Measurements from ENCODE around the gene PSPH.

PSPH gene

GRCh38 chr7:56009695-56010094 lies 41.5 kb downstream of the PSPH start:
- DNase-seq: no peak
- H3K36me3 Mint-ChIP-seq (ENCODE audit: low read depth): peaks cover 34% of the 10 kb centered on the region
- H3K4me1 Mint-ChIP-seq: peaks cover 31% of the 10 kb centered on the region
- H3K4me3 Mint-ChIP-seq: no peak overlapping the region
- peaks cover 2% of the 10 kb centered on the region for H3K27me3 Mint-ChIP-seq (ENCODE audit: low read depth, poor library complexity)
- H3K9me3 Mint-ChIP-seq: no peaks in the 10 kb centered on the region
- H3K27ac Mint-ChIP-seq: no peak overlapping the region
- no peak for TF ChIP-seq CTCF (IDR thresholded peaks at IDR 0.05)

GRCh38 chr7:56007891-56008290 lies 43.4 kb downstream of the PSPH start:
- no peak for TF ChIP-seq CTCF (IDR thresholded peaks at IDR 0.05)
- no peaks in the 10 kb centered on the region for H3K9me3 Mint-ChIP-seq
- no peak overlapping the region for H3K4me3 Mint-ChIP-seq
- no peak for DNase-seq
- H3K27ac Mint-ChIP-seq: peak overlapping the region; percentile 92
- peaks cover 21% of the 10 kb centered on the region for H3K36me3 Mint-ChIP-seq (ENCODE audit: low read depth)
- peaks cover 31% of the 10 kb centered on the region for H3K4me1 Mint-ChIP-seq
- H3K27me3 Mint-ChIP-seq (ENCODE audit: low read depth, poor library complexity): peaks cover 2% of the 10 kb centered on the region

- peaks cover 19% of the 10 kb centered on the region for H3K36me3 Mint-ChIP-seq (ENCODE audit: low read depth)
- no peaks in the 10 kb centered on the region for H3K9me3 Mint-ChIP-seq
- H3K27ac Mint-ChIP-seq: peak overlapping the region; percentile 90
- H3K27me3 Mint-ChIP-seq (ENCODE audit: low read depth, poor library complexity): peaks cover 2% of the 10 kb centered on the region
- peak overlapping the region; percentile 50 for H3K4me3 Mint-ChIP-seq
- no peak for TF ChIP-seq CTCF (IDR thresholded peaks at IDR 0.05)
- DNase-seq: peak; percentile 44
- peaks cover 31% of the 10 kb centered on the region for H3K4me1 Mint-ChIP-seq
Measured at GRCh38 chr7:56007167-56007652, 44.0 kb downstream of the PSPH start.

GRCh38 chr7:56003749-56004148 lies 47.5 kb downstream of the PSPH start:
- no peaks in the 10 kb centered on the region for H3K27me3 Mint-ChIP-seq (ENCODE audit: low read depth, poor library complexity)
- H3K36me3 Mint-ChIP-seq (ENCODE audit: low read depth): peaks cover 13% of the 10 kb centered on the region
- H3K4me3 Mint-ChIP-seq: no peak overlapping the region
- TF ChIP-seq CTCF (IDR thresholded peaks at IDR 0.05): no peak
- no peaks in the 10 kb centered on the region for H3K9me3 Mint-ChIP-seq
- H3K27ac Mint-ChIP-seq: no peak overlapping the region
- DNase-seq: no peak
- H3K4me1 Mint-ChIP-seq: peaks cover 32% of the 10 kb centered on the region

GRCh38 chr7:55996856-55997500 lies 54.3 kb downstream of the PSPH start:
- no peak for TF ChIP-seq CTCF (IDR thresholded peaks at IDR 0.05)
- DNase-seq: no peak
- Mint-ChIP-seq H3K4me3 (no peak overlapping the region), H3K36me3 (ENCODE audit: low read depth) (peaks cover 58% of the 10 kb centered on the region), H3K9me3 (no peaks in the 10 kb centered on the region), H3K27me3 (ENCODE audit: low read depth, poor library complexity) (no peaks in the 10 kb centered on the region), H3K27ac (no peak overlapping the region), H3K4me1 (peaks cover 5% of the 10 kb centered on the region)

GRCh38 chr7:55992346-55992745 lies 58.9 kb downstream of the PSPH start:
- TF ChIP-seq CTCF (IDR thresholded peaks at IDR 0.05): no peak
- no peak for DNase-seq
- Mint-ChIP-seq H3K4me1 (no peaks in the 10 kb centered on the region), H3K27me3 (ENCODE audit: low read depth, poor library complexity) (no peaks in the 10 kb centered on the region), H3K4me3 (no peak overlapping the region), H3K27ac (no peak overlapping the region), H3K9me3 (no peaks in the 10 kb centered on the region), H3K36me3 (ENCODE audit: low read depth) (peaks cover 67% of the 10 kb centered on the region)

Measured in nephron progenitor cell (in vitro differentiated cells).